GM20000 (cell line): ENCODE results near the gene KLF5.
"Not testable (repeated sequence)": the region's sequence is repeated elsewhere in the genome, so short reads cannot be mapped to it uniquely, and the experiment has no call there.

Experiments
- DNase-seq: peaks from one replicate; pipeline ENCODE4 v3.0.0; 2012; ENCODE audit warnings: low spot score
- CTCF ChIP-seq: IDR thresholded peaks from 2 replicates; pipeline ENCODE4 v1.5.1; 2012; ENCODE audit warnings: mild to moderate bottlenecking, control low read depth; ENCODE audit errors: extremely low read depth, missing control alignments

The KLF5 gene

GRCh38 chr13:73089213-73089612, 30.4 kb downstream of the KLF5 start:
- no peak for DNase-seq
- TF ChIP-seq CTCF, result no peak

GRCh38 chr13:73090116-73090822, 31.5 kb downstream of the KLF5 start:
- TF ChIP-seq CTCF, result no peak
- no peak for DNase-seq

GRCh38 chr13:73090823-73091187, 32.0 kb downstream of the KLF5 start:
- no peak for DNase-seq
- no peak for TF ChIP-seq CTCF

- TF ChIP-seq CTCF, result no peak
- no peak for DNase-seq
These were observed 34.0 kb downstream of the KLF5 start for GRCh38 chr13:73092829-73093228.

- DNase-seq, result no peak
- TF ChIP-seq CTCF, result no peak
These were observed 37.4 kb downstream of the KLF5 start for GRCh38 chr13:73096173-73096572.

GRCh38 chr13:73096638-73097037, 37.8 kb downstream of the KLF5 start:
- no peak for TF ChIP-seq CTCF
- DNase-seq, result no peak

- DNase-seq, result not testable (repeated sequence)
These were observed 42.0 kb downstream of the KLF5 start for GRCh38 chr13:73100781-73101180.

GRCh38 chr13:73101351-73102007, 42.7 kb downstream of the KLF5 start:
- DNase-seq, result no peak

More at GRCh38 chr13:73101351-73102007, 42.7 kb downstream of the KLF5 start:
- TF ChIP-seq CTCF, result no peak
